ENCODE data around the gene BEST2. TPM values are rescaled to one million over a fixed set of nuclear protein-coding genes. Genes with fewer than 3 reads are reported as not detected.

Gene BEST2
- total RNA-seq, 4 donors from 2014 or later = not detected

DNA sequence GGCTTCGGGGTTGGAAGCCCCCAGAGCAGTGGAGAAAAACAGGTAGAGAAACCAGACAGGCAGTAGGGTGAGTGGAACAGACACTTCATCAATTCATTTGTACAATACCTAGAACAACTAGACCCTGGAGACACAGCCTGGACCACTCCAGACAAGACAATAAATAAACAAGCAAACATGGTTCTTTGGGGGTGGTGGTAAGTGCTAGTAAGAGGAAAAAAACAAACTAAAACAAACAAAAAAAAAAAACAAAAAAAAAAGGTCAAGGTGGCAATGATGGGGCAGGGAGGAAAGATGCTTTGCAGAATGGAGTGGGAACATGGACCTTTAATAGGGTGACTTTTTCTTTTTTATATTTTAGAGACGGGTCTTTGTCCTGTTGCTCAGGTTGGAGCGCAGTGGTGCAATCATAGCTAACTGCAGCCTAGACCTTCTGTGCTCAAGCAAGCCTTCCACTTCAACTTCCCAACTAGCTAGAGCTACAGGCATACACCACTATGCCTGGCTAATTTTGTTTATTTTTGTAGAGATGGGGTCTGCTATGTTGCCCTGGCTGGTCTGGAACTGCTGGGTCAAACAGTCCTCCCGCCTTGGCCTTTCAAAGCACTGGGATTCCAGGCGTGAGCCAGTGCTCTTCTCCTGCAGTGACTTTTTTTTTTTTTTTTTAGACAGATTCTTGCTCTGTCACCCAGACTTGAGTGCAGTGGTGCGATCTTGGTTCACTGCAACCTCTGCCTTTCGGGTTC lies 42.8 kb downstream of the BEST2 start:
- TF ChIP-seq, protein P1, sequence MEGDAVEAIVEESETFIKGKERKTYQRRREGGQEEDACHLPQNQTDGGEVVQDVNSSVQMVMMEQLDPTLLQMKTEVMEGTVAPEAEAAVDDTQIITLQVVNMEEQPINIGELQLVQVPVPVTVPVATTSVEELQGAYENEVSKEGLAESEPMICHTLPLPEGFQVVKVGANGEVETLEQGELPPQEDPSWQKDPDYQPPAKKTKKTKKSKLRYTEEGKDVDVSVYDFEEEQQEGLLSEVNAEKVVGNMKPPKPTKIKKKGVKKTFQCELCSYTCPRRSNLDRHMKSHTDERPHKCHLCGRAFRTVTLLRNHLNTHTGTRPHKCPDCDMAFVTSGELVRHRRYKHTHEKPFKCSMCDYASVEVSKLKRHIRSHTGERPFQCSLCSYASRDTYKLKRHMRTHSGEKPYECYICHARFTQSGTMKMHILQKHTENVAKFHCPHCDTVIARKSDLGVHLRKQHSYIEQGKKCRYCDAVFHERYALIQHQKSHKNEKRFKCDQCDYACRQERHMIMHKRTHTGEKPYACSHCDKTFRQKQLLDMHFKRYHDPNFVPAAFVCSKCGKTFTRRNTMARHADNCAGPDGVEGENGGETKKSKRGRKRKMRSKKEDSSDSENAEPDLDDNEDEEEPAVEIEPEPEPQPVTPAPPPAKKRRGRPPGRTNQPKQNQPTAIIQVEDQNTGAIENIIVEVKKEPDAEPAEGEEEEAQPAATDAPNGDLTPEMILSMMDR (IDR thresholded peaks at IDR 0.05; ENCODE audit: low read depth) = no peak

DNA sequence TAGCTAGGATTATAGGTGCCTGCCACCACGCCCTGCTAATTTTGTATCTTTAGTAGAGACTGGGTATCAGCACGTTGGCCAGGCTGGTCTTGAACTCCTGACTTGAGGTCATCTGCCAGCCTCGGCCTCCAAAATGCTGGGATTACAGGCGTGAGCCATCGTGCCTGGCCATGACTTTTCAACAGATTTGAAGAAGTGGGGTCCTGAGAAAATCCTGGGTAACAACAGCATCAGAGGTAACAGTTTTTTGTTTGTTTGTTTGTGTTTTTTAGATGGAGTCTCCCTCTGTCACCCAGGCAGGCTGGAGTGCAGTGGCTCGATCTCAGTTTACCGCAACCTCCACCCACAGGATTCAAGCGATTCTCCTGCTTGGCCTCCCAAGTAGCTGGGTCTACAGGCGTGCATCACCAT lies 43.4 kb downstream of the BEST2 start:
- TF ChIP-seq, protein P1 (IDR thresholded peaks at IDR 0.05; ENCODE audit: low read depth) = no peak

DNA sequence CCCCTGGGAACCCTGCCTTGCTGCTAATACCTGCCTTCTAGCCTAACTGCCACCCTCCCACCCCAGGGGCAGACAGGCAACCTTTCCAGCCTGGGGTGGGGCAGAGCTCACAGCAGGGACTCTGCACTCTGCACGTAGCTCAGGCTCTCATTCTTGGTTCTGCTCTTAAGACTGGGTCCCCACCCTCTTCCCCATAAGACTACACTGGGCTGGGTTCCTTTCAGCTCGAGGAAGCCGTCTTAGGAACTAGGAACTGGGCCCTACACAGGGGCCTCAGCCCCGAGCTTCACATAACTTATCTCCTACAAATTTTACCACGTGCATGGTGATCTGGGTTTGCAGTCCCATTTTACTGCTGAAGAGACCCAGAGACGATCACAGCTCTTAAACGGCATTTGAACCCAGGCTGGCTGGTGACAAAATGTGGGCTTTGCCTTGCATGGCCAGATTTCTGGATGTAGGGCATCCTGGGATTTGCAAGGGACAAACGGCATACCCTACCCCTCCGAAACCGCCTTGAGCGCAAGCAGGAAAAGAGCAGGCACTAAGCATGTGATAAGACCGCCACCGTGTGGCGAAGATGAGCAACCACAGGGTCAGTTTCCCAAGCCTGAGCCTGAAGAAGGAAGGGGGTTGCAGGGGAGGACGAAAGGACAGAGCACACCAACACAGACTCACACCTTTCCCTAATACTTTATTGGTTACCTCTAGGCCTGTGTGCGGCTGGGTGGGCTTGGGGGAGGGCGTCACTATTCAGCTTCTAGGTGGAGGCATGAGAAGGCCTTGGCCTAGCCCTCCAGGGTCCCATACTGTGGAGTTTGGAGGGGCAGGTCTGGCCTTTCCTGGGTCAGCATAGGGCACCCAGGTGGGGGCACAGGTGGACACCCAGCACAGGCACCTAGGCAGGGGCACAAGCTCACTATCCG lies 44.8 kb downstream of the BEST2 start:
- TF ChIP-seq, protein P1 (IDR thresholded peaks at IDR 0.05; ENCODE audit: low read depth) = peak; percentile 36

DNA sequence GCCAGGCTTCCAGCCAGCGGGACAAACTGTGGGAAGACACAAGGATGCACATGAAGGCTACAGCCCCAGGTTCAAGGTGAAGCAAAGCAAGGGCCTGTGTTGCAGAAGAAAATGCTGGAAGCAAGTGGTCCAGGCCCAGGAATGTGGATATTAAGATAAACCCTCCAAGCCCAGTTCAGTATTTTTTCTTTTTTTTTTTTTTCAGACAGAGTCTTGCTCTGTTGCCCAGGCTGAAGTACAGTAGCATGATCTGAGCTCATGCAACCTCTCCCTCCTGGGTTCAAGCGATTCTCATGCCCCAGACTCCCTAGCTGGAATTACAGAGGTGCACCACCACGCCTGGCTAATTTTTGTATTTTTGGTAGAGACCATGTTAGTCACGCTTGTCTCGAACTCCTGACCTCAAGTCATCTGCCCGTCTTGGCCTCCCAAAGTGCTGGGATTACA lies 45.6 kb downstream of the BEST2 start:
- TF ChIP-seq, protein P1 (IDR thresholded peaks at IDR 0.05; ENCODE audit: low read depth) = no peak

DNA sequence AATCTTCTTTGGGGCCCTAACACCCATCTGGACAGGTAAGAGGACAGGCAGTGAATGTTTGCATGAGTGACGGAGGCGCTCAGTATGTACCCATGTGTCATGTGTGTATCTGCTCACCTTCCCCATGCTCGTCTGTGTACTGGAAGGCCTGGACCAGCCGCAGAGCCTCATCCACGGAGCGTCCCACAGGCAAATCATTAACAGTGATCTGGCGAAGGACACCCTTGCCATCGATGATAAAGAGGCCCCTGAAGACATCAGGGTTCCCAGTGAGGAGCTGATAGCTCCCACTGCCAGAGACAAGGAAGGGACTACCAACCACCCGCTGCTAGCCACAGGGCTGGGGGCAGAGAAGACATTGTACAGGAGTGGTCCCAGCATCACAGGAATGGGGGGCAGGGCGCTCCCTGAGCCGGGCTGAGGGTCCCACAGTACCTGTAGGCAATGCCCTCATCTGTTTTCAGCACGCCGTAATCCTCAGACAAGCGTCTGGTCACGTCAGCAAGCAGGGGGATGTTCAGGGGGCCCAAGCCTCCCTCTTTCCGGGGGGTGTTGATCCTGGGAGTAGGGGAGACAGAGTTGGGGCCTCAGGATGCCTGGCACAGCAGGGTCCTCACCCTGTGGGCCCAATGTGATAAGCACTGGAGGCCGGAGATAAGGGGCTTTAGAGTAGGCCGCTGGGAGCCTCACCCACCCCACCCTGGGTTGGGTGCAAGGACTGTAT lies 48.3 kb downstream of the BEST2 start:
- TF ChIP-seq, protein P1 (IDR thresholded peaks at IDR 0.05; ENCODE audit: low read depth) = no peak

DNA sequence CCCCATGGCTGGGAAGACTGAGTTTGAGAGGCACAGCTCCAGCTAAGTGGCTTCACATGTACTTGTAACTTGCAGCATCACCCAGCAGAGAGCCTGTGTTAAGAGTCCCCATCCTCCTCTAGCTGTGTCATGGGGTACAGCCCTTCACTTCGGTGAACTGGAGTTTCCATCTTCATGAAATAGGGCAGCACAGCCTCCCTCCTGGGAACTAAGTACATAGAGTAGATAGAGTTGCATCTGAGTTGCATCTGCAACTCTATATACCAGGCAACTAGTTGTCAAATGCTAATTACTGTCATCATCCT lies 48.8 kb downstream of the BEST2 start:
- TF ChIP-seq, protein P1 (IDR thresholded peaks at IDR 0.05; ENCODE audit: low read depth) = no peak
